ENCODE measurements around the gene ATL1. TPM values are rescaled to one million over a fixed set of nuclear protein-coding genes. Genes with fewer than 3 reads are reported as not detected.

The ATL1 gene
- total and polyA plus RNA-seq, 4 experiments from 2014 or later: 0.64 to 2.1 (median 1.6) TPM

GRCh38 chr14:50607761-50608160, 47.8 kb downstream of the ATL1 start:
- no peak for DNase-seq
- no peaks in the 10 kb centered on the region for H3K27me3 ChIP-seq (ENCODE audit: insufficient read depth, low read length)
- H3K4me3 ChIP-seq (ENCODE audit: low read length in 2 of 2): no peak overlapping the region
- no peaks in the 10 kb centered on the region for H3K4me1 ChIP-seq (ENCODE audit: insufficient read depth, low read length)
- H3K36me3 Mint-ChIP-seq: no peaks in the 10 kb centered on the region
- H3K9me3 ChIP-seq (ENCODE audit: control insufficient read depth in 1 of 2, low read length in 2 of 2): no peaks in the 10 kb centered on the region
- no peak overlapping the region for H3K4me3 Mint-ChIP-seq
- ChIA-PET CTCF (ENCODE audit: partially characterized antibody) (interaction anchor here (1.5 kb wide), 1 partner anchor 253 kb away, joined by 4 read pairs; no protein-coding TSS in a partner anchor), POLR2A (ENCODE audit: partially characterized antibody) (no interaction called here)
- H3K27ac ChIP-seq (ENCODE audit: low read depth, low read length): no peak overlapping the region
- no peaks in the 10 kb centered on the region for H3K9me3 Mint-ChIP-seq
- no peaks in the 10 kb centered on the region for H3K4me1 Mint-ChIP-seq
- peaks cover 0 to 5% of the 10 kb centered on the region in 2 donors for H3K27me3 Mint-ChIP-seq
- no peaks in the 10 kb centered on the region for H3K36me3 ChIP-seq (ENCODE audit: insufficient read depth, low read length)
- intact Hi-C loops (cut with micrococcal nuclease): no loop called here
- H3K27ac Mint-ChIP-seq: no peak overlapping the region

GRCh38 chr14:50608302-50608851, 48.4 kb downstream of the ATL1 start:
- no peaks in the 10 kb centered on the region for H3K4me1 Mint-ChIP-seq
- ChIA-PET CTCF (ENCODE audit: partially characterized antibody) (interaction anchor here (1.5 kb wide), 1 partner anchor 252 kb away, joined by 4 read pairs; no protein-coding TSS in a partner anchor), POLR2A (ENCODE audit: partially characterized antibody) (no interaction called here)
- H3K4me3 ChIP-seq (ENCODE audit: low read length in 2 of 2): no peak overlapping the region
- no peak for DNase-seq
- H3K36me3 ChIP-seq (ENCODE audit: insufficient read depth, low read length): no peaks in the 10 kb centered on the region
- H3K36me3 Mint-ChIP-seq: no peaks in the 10 kb centered on the region
- no peaks in the 10 kb centered on the region for H3K4me1 ChIP-seq (ENCODE audit: insufficient read depth, low read length)
- H3K27me3 Mint-ChIP-seq: peaks cover 0 to 5% of the 10 kb centered on the region in 2 donors
- no peaks in the 10 kb centered on the region for H3K27me3 ChIP-seq (ENCODE audit: insufficient read depth, low read length)
- H3K9me3 ChIP-seq (ENCODE audit: control insufficient read depth in 1 of 2, low read length in 2 of 2): no peaks in the 10 kb centered on the region
- no peak overlapping the region for H3K4me3 Mint-ChIP-seq
- no peak overlapping the region for H3K27ac Mint-ChIP-seq
- no peaks in the 10 kb centered on the region for H3K9me3 Mint-ChIP-seq
- intact Hi-C loops (cut with micrococcal nuclease): no loop called here
- no peak overlapping the region for H3K27ac ChIP-seq (ENCODE audit: low read depth, low read length)

DNA sequence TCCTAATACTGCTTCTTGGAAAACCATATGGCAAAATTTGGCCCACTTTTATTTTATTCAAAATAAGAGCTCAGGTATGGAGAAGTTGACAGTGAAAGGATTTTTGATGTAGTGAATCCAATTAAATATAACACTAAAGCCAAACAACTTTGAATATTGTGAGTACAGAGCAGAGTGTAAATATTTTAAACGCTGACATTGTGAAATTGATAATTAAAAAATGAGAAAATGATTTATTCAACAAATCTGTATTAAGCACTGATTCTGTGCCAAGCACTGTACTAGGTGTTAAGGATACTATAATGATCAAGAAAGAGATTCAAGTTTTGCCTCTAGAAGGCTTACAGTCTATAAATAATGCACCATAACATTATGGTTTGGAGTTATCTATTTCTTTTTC, 50.5 kb downstream of the ATL1 start:
- no peaks in the 10 kb centered on the region for H3K4me1 Mint-ChIP-seq
- no peak overlapping the region for H3K4me3 Mint-ChIP-seq
- H3K27me3 Mint-ChIP-seq: peaks cover 0 to 5% of the 10 kb centered on the region in 2 donors
- Histone ChIP-seq H3K27ac (ENCODE audit: low read depth, low read length) (no peak overlapping the region), H3K27me3 (ENCODE audit: insufficient read depth, low read length) (no peaks in the 10 kb centered on the region), H3K4me3 (ENCODE audit: low read length in 2 of 2) (no peak overlapping the region), H3K36me3 (ENCODE audit: insufficient read depth, low read length) (no peaks in the 10 kb centered on the region), H3K9me3 (ENCODE audit: control insufficient read depth in 1 of 2, low read length in 2 of 2) (no peaks in the 10 kb centered on the region), H3K4me1 (ENCODE audit: insufficient read depth, low read length) (no peaks in the 10 kb centered on the region)
- no peaks in the 10 kb centered on the region for H3K36me3 Mint-ChIP-seq
- DNase-seq: no peak
- intact Hi-C loops (cut with micrococcal nuclease): no loop called here
- no peak overlapping the region for H3K27ac Mint-ChIP-seq
- no peaks in the 10 kb centered on the region for H3K9me3 Mint-ChIP-seq
- ChIA-PET CTCF (ENCODE audit: partially characterized antibody) (interaction anchor here (0.7 kb wide), 1 partner anchor 9 kb away, joined by 3 read pairs; no protein-coding TSS in a partner anchor), POLR2A (ENCODE audit: partially characterized antibody) (no interaction called here)

DNA sequence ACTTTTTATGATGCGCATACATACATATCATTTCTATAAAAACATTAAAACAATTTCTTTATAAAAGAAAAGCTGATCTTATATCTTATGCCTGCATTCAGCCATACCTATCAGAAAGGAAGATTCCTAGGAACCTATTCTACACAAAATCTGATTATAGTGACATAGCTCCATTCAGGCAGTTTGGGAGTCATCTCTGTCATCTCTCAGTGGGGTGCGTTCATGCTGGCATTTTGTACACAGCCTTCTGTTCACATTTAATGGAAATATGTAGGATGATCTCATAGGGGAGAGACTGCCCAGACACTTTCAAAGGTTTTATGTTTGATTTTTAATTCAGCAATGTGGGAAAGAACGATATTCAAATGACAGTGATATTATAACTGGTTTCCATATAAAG, 52.9 kb downstream of the ATL1 start:
- Histone ChIP-seq H3K4me1 (ENCODE audit: insufficient read depth, low read length) (no peaks in the 10 kb centered on the region), H3K27me3 (ENCODE audit: insufficient read depth, low read length) (no peaks in the 10 kb centered on the region), H3K27ac (ENCODE audit: low read depth, low read length) (no peak overlapping the region), H3K36me3 (ENCODE audit: insufficient read depth, low read length) (no peaks in the 10 kb centered on the region), H3K9me3 (ENCODE audit: control insufficient read depth in 1 of 2, low read length in 2 of 2) (no peaks in the 10 kb centered on the region), H3K4me3 (ENCODE audit: low read length in 2 of 2) (no peak overlapping the region)
- Mint-ChIP-seq H3K27ac (no peak overlapping the region), H3K27me3 (peaks cover 0 to 5% of the 10 kb centered on the region in 2 donors), H3K4me3 (no peak overlapping the region), H3K9me3 (peaks cover 0 to 2% (median 0%) of the 10 kb centered on the region in 8 donors), H3K36me3 (peaks cover 0 to 6% of the 10 kb centered on the region in 2 donors), H3K4me1 (no peaks in the 10 kb centered on the region)
- DNase-seq: no peak
- intact Hi-C loops (cut with micrococcal nuclease): no loop called here
- POLR2A ChIA-PET (ENCODE audit: partially characterized antibody): no interaction called here
- CTCF ChIA-PET (ENCODE audit: partially characterized antibody): interaction anchor here (1.0 kb wide), 1 partner anchor 12 kb away, joined by 3 read pairs; no protein-coding TSS in a partner anchor

- Histone ChIP-seq H3K27ac (ENCODE audit: low read depth, low read length) (no peak overlapping the region), H3K4me1 (ENCODE audit: insufficient read depth, low read length) (no peaks in the 10 kb centered on the region), H3K4me3 (ENCODE audit: low read length in 2 of 2) (no peak overlapping the region), H3K27me3 (ENCODE audit: insufficient read depth, low read length) (no peaks in the 10 kb centered on the region), H3K36me3 (ENCODE audit: insufficient read depth, low read length) (no peaks in the 10 kb centered on the region), H3K9me3 (ENCODE audit: control insufficient read depth in 1 of 2, low read length in 2 of 2) (no peaks in the 10 kb centered on the region)
- H3K9me3 Mint-ChIP-seq: peaks cover 0 to 2% (median 0%) of the 10 kb centered on the region in 8 donors
- H3K27ac Mint-ChIP-seq: no peak overlapping the region
- peaks cover 0 to 5% of the 10 kb centered on the region in 2 donors for H3K27me3 Mint-ChIP-seq
- no peaks in the 10 kb centered on the region for H3K4me1 Mint-ChIP-seq
- DNase-seq: no peak
- intact Hi-C loops (cut with micrococcal nuclease): no loop called here
- ChIA-PET CTCF (ENCODE audit: partially characterized antibody) (interaction anchor here (1.1 to 2.5 kb wide), 2 partner anchors 161 to 245 kb away, joined by 4 to 8 read pairs; no protein-coding TSS in a partner anchor), POLR2A (ENCODE audit: partially characterized antibody) (no interaction called here)
- peaks cover 0 to 6% of the 10 kb centered on the region in 2 donors for H3K36me3 Mint-ChIP-seq
- H3K4me3 Mint-ChIP-seq: no peak overlapping the region
Measured at GRCh38 chr14:50615056-50615455, 55.1 kb downstream of the ATL1 start.

DNA sequence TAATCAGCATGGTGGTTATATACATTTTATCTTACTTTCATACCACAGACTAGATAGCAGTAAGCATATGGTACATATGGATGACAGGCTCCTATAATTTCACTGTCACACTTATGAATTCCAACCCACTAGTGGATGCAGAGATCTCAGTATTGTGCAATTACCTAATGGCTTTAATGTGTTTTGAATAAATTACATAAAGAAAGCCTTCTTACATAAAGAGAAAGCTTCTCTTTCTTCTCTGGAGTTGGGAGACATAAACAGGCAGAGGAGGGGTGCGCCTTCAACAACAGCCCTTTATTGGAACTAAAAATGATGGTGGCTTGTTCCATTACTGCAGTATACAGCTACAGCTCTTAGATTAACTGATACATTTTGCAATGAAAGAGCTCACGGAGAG, 55.6 kb downstream of the ATL1 start:
- POLR2A ChIA-PET (ENCODE audit: partially characterized antibody): no interaction called here
- CTCF ChIA-PET (ENCODE audit: partially characterized antibody): interaction anchor here (1.1 to 2.5 kb wide), 3 partner anchors 99 to 245 kb away, joined by 4 to 8 read pairs (median 4); no protein-coding TSS in a partner anchor
- Mint-ChIP-seq H3K9me3 (peaks cover 0 to 2% (median 0%) of the 10 kb centered on the region in 8 donors), H3K4me1 (no peaks in the 10 kb centered on the region), H3K36me3 (peaks cover 0 to 6% of the 10 kb centered on the region in 2 donors), H3K27ac (no peak overlapping the region), H3K27me3 (peaks cover 0 to 5% of the 10 kb centered on the region in 2 donors), H3K4me3 (no peak overlapping the region)
- H3K36me3 ChIP-seq (ENCODE audit: insufficient read depth, low read length): no peaks in the 10 kb centered on the region
- no peaks in the 10 kb centered on the region for H3K9me3 ChIP-seq (ENCODE audit: control insufficient read depth in 1 of 2, low read length in 2 of 2)
- H3K27me3 ChIP-seq (ENCODE audit: insufficient read depth, low read length): no peaks in the 10 kb centered on the region
- H3K4me3 ChIP-seq (ENCODE audit: low read length in 2 of 2): no peak overlapping the region
- H3K27ac ChIP-seq (ENCODE audit: low read depth, low read length): no peak overlapping the region
- intact Hi-C loops (cut with micrococcal nuclease): no loop called here
- no peaks in the 10 kb centered on the region for H3K4me1 ChIP-seq (ENCODE audit: insufficient read depth, low read length)
- no peak for DNase-seq

DNA sequence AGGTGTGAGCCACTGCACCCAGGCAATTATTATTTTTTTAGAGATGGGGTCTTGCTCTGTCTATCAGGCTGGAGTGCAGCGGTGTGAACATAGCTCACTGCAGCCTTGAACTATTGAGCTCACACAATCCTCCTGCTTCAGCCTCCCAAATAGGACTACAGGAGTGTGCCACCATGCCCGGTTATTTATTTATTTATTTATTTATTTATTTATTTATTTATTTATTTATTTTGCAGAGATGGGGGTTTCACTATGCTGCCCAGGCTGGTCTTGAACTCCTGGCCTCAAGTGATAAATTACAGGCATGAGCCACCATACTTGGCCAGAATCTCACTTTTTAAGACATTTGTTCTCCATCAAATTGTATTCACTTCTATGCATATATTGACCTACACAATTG, 56.3 kb downstream of the ATL1 start:
- Mint-ChIP-seq H3K27ac (no peak overlapping the region), H3K36me3 (peaks cover 0 to 6% of the 10 kb centered on the region in 2 donors), H3K4me1 (no peaks in the 10 kb centered on the region), H3K4me3 (no peak overlapping the region), H3K27me3 (peaks cover 0 to 3% of the 10 kb centered on the region in 2 donors), H3K9me3 (peaks cover 0 to 2% (median 0%) of the 10 kb centered on the region in 8 donors)
- no peak overlapping the region for H3K4me3 ChIP-seq (ENCODE audit: low read length in 2 of 2)
- intact Hi-C loops (cut with micrococcal nuclease): no loop called here
- ChIA-PET CTCF (ENCODE audit: partially characterized antibody) (interaction anchor here (1.1 to 2.5 kb wide), 3 partner anchors 98 to 244 kb away, joined by 4 to 8 read pairs (median 4); no protein-coding TSS in a partner anchor), POLR2A (ENCODE audit: partially characterized antibody) (no interaction called here)
- no peaks in the 10 kb centered on the region for H3K27me3 ChIP-seq (ENCODE audit: insufficient read depth, low read length)
- H3K36me3 ChIP-seq (ENCODE audit: insufficient read depth, low read length): no peaks in the 10 kb centered on the region
- DNase-seq: no peak
- no peak overlapping the region for H3K27ac ChIP-seq (ENCODE audit: low read depth, low read length)
- no peaks in the 10 kb centered on the region for H3K4me1 ChIP-seq (ENCODE audit: insufficient read depth, low read length)
- H3K9me3 ChIP-seq (ENCODE audit: control insufficient read depth in 1 of 2, low read length in 2 of 2): no peaks in the 10 kb centered on the region
